ENCODE data around the gene APOBEC3F.
"Not testable (repeated sequence)": the region's sequence is repeated elsewhere in the genome, so short reads cannot be mapped to it uniquely, and the experiment has no call there.

Gene APOBEC3F

GRCh38 chr22:39028281-39028680 is 12.4 kb upstream of the APOBEC3F start:
- no peak for DNase-seq

GRCh38 chr22:39029227-39029626 is 11.4 kb upstream of the APOBEC3F start:
- no peak for DNase-seq

- no peak for DNase-seq
These were observed 10.0 kb upstream of the APOBEC3F start for GRCh38 chr22:39030705-39031104.

GRCh38 chr22:39031434-39032295 is 9.0 kb upstream of the APOBEC3F start:
- not testable (repeated sequence) for DNase-seq

GRCh38 chr22:39037071-39037470 is 3.6 kb upstream of the APOBEC3F start:
- not testable (repeated sequence) for DNase-seq

- no peak for DNase-seq
These were observed 1.1 kb upstream of the APOBEC3F start for GRCh38 chr22:39039306-39040126.

GRCh38 chr22:39040155-39040537 is 518 bp upstream of the APOBEC3F start:
- not testable (repeated sequence) for DNase-seq

GRCh38 chr22:39041908-39042307 is 1.2 kb downstream of the APOBEC3F start:
- DNase-seq = no peak

- DNase-seq = not testable (repeated sequence)
These were observed 2.4 kb downstream of the APOBEC3F start for GRCh38 chr22:39043063-39043462.

- not testable (repeated sequence) for DNase-seq
These were observed 4.5 kb downstream of the APOBEC3F start for GRCh38 chr22:39045136-39045535.

- DNase-seq = not testable (repeated sequence)
These were observed 8.8 kb downstream of the APOBEC3F start for GRCh38 chr22:39049486-39049885.

- DNase-seq = not testable (repeated sequence)
These were observed 11.3 kb downstream of the APOBEC3F start for GRCh38 chr22:39051844-39052495.

- DNase-seq = no peak
These were observed 15.0 kb downstream of the APOBEC3F start for GRCh38 chr22:39055658-39056057.

GRCh38 chr22:39061290-39061689 is 20.6 kb downstream of the APOBEC3F start:
- not testable (repeated sequence) for DNase-seq

GRCh38 chr22:39061951-39062350 is 21.3 kb downstream of the APOBEC3F start:
- not testable (repeated sequence) for DNase-seq

- not testable (repeated sequence) for DNase-seq
These were observed 23.2 kb downstream of the APOBEC3F start for GRCh38 chr22:39063904-39064303.

GRCh38 chr22:39066442-39067276 is 26.0 kb downstream of the APOBEC3F start:
- not testable (repeated sequence) for DNase-seq

- no peak for DNase-seq
These were observed 27.5 kb downstream of the APOBEC3F start for GRCh38 chr22:39068033-39068785.

GRCh38 chr22:39070186-39070585 is 29.5 kb downstream of the APOBEC3F start:
- no peak for DNase-seq

GRCh38 chr22:39072581-39072981 is 31.9 kb downstream of the APOBEC3F start:
- DNase-seq = not testable (repeated sequence)

- DNase-seq = no peak
These were observed 33.3 kb downstream of the APOBEC3F start for GRCh38 chr22:39073981-39074380.

Data from activated CD4-positive, alpha-beta T cell treated with anti-CD3 and anti-CD28 coated beads, Interleukin-2, amount 50 U/mL, for 48 hours (primary cell).